Hematopoietic multipotent progenitor cell treated with erythropoietin and hydrocortisone succinate and interleukin-3 and kit ligand, for 17 days (in vitro differentiated cells): ENCODE results near the gene CBFA2T2.
"Not testable (repeated sequence)": the region's sequence is repeated elsewhere in the genome, so short reads cannot be mapped to it uniquely, and the experiment has no call there.

Experiments
- DNase-seq: peaks from one replicate; pipeline ENCODE4 v3.0.0-alpha.2; 2015; ENCODE audit warnings: low spot score

The CBFA2T2 gene

DNA sequence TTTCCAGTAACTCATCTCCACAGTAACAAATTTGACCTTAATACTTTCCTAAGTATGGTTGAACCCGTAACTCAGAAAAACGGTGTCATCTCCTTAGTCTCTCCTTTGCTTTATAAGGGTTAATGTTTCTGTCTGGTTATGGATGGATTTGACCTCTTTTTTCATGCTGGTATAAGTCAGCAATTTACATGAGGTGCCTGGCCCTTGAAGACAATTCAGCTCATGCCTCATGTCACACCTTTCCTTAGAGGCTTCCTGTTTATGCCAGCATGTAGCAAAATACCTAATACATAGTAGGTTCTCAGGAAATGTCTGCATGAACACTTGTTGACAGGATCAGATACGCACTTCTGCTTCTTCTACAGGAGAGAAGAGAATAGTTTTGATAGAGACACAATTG, 134.5 kb downstream of the CBFA2T2 start:
- no peak for DNase-seq

- DNase-seq: no peak
Measured at GRCh38 chr20:33626190-33626589, 136.3 kb downstream of the CBFA2T2 start.

DNA sequence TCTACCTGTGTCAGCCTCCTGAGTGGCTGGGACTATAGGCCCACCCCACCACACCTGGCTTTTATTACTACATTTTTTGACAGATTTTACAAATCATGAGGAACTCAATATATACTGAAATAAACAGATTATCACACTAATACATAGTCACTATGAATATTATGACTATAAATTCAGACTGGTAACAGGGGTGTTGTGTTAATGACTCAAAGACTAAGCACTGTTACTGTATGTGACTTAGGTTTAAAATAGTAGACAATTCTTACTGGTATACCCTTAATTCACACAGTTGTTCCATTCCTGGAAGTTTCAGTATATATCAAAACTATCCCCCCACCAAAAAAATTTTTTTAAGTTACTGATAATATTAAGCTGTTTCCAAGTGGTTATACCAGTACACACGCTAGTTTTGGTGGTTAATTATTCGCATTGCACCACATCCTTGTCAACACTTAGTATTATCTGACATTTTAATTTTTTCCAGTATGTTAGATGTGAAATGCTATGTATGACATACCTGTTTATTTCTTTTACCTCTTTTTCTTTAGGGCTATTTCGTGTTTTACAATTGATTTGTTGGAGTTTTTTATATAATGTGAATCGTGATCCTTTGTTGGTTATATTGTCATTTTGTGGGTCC, 137.8 kb downstream of the CBFA2T2 start:
- DNase-seq: no peak

DNA sequence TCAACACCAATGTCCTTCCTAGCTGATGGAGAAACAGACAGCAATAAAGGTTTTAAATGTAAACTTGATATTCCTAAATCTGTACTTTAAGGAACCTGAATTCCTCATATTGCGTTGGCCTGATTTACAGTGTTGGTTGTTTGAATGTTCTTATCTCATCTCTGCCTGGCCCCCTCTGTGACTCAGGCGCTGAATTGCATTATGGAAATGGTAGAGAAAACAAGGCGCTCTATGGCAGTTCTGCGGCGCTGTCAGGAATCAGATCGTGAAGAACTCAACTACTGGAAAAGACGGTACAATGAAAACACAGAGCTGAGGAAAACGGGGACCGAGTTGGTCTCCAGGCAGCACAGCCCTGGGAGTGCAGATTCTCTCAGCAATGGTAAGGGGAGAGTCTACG, 139.6 kb downstream of the CBFA2T2 start:
- no peak for DNase-seq

GRCh38 chr20:33629979-33630378, 140.1 kb downstream of the CBFA2T2 start:
- DNase-seq: no peak

DNA sequence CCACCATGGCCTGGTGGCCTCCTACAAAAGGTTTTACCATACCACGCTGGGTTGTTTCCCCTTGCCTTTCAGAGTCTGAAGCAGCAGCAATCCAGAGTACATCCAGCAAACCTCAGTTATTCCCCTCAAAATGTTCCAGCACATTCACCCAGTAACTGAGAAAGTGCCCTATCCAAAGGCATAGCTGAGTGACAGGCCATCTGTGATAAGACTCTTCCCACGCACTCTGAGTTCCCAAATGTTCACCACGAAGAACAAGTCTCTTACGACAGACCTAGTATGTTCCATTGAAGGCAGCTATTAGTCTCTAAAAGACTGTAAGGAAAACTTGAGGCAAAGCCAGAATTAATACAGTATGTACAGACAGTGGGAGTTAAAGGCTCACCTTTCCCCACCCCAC, 140.6 kb downstream of the CBFA2T2 start:
- DNase-seq: no peak

GRCh38 chr20:33631910-33632309, 142.0 kb downstream of the CBFA2T2 start:
- DNase-seq: not testable (repeated sequence)

DNA sequence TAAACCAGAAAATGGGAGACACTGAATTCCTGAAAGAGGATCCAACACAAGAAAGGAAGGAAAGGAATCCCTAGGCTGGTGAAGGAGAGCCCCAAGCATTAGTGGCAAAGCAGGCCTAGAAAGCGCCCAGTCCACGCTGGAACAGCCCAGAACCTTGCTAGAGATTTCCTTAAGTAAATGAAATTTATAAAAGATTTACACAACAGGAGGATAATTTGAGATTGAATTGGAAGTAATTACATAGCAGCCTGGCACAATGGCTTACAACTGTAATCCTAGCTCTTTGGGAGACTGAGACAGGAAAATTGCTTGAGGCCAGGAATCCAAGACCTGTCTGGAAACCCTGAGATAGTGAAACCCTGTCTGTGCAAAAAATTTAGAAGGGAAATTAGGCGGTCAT, 145.4 kb downstream of the CBFA2T2 start:
- DNase-seq: no peak

DNA sequence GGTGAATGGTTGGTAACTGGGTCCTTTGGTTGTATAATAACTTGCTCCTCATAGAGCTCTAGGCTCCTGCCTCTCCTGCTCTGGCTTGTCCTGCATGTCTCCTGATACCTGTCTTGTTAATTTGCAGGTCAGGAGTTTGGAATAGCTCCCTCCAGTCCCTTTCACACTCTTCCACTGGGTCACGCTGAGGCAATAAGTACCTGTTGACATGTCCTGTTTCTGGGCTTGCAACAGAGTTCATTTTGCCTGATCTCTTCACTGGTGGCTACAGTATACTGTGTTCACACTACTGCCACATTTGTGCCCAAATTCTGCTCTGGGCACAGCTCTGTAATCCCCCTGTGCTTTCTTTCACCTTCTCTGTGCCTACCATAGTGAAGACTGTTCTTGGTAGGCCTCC, 146.9 kb downstream of the CBFA2T2 start:
- DNase-seq: no peak

DNA sequence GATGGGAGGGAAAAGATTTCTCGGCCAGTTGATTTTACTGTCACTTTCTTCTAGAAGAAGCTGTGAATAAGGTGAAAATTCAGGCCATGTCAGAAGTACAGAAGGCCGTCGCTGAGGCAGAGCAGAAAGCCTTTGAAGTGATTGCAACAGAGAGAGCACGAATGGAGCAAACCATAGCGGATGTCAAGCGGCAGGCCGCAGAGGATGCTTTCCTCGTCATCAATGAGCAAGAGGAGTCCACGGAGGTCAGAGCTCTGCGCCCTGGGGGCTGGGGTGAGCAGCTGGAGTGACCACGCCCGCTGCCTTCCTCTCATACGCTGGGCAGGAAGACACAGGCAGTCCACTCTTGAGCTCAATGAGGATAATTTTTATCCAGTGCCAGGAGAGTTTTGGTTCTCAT, 150.4 kb downstream of the CBFA2T2 start:
- DNase-seq: no peak

DNA sequence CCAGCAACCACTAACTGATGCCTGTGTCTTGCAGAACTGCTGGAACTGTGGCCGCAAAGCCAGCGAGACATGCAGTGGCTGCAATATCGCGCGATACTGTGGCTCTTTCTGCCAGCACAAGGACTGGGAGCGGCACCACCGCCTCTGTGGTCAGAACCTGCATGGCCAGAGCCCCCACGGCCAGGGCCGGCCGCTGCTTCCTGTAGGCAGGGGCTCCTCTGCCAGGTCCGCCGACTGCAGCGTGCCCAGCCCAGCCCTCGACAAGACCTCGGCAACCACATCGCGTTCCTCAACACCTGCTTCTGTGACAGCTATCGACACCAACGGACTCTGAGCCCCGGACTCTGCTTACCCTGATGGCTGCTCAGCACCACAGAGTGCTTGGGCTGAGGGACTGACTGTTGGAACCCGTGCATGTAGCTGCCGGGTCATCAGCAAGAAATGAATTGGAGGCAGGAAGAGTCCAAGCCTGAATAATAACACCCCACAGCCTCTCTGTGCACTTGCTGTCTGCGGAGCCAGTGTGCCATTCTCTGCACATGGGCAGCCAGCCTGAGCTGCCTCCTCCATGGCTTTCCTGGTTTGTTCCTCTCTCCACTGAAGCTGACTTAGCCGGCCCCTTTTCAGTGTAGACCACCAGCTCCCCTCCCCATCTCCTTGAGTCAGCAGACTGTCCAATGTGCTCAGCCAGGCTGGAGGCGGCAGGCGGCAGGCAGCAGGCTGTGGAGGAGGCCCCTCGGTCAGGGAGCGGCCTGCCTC, 154.6 kb downstream of the CBFA2T2 start:
- DNase-seq: no peak

DNA sequence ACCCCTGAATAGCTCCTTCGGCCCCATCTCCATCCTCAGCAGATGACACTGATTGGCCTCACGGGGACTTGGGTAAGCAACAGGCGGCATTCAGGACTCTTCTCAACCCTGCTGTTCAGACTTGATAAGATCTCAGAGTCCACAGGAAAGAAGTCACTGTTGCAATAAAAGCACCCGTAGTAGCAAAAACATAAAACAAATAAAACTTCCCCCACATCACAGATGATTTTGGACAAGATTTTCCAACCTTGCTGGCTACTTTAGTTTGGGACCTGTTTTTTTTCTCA, 155.1 kb downstream of the CBFA2T2 start:
- DNase-seq: no peak

GRCh38 chr20:33645396-33645795, 155.5 kb downstream of the CBFA2T2 start:
- DNase-seq: no peak

GRCh38 chr20:33646191-33646590, 156.3 kb downstream of the CBFA2T2 start:
- DNase-seq: no peak

DNA sequence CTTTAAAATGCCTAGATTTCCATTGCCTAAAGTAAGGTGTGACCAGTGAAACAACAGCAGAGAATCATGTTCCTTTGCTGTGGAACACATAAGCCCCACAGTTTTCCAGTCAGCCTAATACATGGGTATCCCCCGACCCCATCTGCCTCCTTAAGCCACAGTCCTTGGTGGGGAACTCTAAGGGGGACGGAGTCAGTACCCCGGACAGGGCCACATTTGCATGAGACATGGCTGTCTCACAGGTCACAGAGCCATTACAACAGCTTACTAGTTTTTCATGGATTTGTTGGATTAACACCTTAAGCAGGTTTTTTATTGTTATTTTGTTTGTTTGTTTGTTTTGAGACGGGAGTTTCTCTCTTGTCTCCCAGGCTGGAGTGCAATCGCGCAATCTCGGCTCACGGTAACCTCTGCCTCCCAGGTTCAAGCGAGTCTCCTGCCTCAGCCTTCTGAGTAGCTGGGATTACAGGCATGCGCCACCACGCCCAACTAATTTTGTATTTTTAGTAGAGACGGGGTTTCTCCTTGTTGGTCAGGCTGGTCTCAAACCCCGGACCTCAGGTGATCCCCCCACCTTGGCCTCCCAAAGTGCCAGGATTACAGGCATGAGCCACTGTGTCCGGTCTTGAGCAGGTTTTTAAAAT, 157.2 kb downstream of the CBFA2T2 start:
- DNase-seq: not testable (repeated sequence)

DNA sequence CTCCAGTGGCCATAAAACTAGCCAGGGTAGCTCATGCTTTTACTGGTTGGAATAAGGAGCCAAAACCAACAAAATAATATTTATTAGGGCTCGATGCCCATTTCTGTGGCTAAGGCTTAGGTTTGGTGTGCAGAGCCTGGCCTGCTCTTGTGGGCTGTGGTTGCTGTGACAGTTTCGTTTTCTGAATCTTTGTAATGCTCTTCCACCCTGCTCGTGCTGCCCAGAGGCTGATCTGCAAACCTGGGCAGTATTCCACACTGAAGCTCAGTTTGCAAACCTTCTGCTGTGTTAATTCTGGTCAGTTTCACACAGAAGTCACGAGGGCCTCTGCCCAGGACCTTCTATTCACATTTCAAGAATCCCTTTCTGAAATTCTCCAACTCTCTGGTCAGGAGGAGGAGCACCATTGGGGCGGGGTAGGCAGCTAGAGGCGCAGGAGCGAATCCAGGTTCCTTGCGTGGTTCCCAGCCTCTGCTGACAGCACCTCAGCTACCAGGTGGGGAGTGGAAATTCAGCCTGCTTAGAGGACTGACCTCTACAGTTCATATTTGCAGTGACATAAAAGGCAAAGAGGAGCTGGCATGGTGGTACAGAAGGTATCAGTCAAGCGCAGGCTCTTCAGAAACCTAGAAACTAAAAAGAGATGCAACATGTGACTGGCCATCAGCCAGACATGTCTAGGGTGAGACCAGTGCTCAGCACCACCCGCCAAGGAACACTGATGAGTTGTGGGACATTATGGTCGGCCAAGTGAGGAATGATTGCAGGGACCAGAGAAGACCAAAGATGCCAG, 157.9 kb downstream of the CBFA2T2 start:
- DNase-seq: no peak

GRCh38 chr20:33648396-33649004, 158.6 kb downstream of the CBFA2T2 start:
- no peak for DNase-seq

- no peak for DNase-seq
Measured at GRCh38 chr20:33649201-33649681, 159.3 kb downstream of the CBFA2T2 start.

GRCh38 chr20:33650111-33650752, 160.3 kb downstream of the CBFA2T2 start:
- DNase-seq: no peak

- no peak for DNase-seq
Measured at GRCh38 chr20:33650753-33651561, 161.1 kb downstream of the CBFA2T2 start.

DNA sequence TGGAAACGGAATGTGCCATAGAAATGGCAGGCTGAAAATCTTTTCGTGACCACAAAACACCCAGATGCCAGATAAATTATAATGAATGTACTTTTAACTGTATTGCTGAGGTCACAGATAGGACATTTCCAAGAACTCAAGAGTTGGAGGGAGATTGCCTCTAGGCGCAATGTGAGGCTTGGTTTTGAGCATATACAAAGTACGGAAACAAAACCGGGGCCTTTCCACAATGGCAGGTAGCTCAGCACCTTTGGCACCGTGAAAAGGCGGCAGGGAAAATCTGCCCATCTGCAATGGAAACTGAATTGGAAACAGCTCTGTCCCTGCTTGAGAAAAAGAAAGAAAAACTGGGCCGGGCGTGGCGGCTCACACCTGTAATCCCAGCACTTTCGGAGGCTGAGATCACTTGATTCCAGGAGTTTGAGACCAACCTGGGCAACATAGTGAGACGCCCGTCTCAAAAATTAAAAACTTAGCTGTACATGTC, 161.7 kb downstream of the CBFA2T2 start:
- no peak for DNase-seq
